LNCaP clone FGC (cell line): ENCODE data around the gene INPP5D.
"Not testable (repeated sequence)": the region's sequence is repeated elsewhere in the genome, so short reads cannot be mapped to it uniquely, and the experiment has no call there.

Experiments used
- DNase-seq: peaks from one replicate; pipeline ENCODE4 v3.0.0-alpha.2; 2011; ENCODE audit warnings: low read depth
- H3K4me3 ChIP-seq: 2 replicates; pipeline ENCODE4 v1.5.1; 2011; ENCODE audit warnings: mild to moderate bottlenecking, low read depth, low read length, control low read depth
- CTCF ChIP-seq: IDR thresholded peaks from 2 replicates; pipeline ENCODE4 v1.5.1; 2012; ENCODE audit warnings: mild to moderate bottlenecking; ENCODE audit not compliant: control insufficient read depth, insufficient read depth; ENCODE audit errors: extremely low read depth

INPP5D gene

DNA sequence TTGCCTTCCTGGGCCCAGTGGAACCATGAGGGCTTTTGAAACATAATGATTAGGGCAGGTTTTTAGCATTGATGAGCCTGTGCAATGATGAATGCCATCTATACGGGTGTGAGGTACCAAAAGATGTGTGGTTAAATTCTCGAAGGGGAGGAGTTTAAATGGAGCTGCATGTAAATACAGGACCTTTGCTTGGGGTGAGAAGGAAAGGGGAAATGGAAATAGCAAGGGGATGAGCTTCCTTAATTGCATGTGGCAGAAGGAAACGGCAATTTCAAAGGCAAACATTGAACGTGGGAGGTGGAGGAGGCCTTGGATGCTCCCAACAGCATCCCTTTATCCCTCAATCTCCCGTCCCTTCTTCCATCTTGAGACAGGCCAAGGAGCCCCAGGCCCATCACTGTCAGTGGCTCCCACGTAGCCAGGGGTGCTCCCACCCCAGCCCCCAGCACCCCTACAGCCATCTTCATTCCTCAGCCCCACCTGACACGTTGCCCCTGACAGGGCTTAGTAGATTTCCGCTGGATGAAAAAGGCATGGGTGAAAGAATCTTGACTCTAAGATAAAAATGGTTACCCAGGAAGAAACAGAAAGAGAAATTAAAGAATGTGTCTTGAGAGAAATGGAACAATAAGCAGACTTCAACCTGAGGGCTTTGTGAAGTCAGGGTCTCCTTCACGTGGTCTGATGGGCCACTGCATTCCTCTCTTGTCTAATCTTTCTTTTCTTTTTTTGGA, 32.5 kb downstream of the INPP5D start:
- no peak overlapping the region for H3K4me3 ChIP-seq
- TF ChIP-seq CTCF = no peak

GRCh38 chr2:233093166-233093448, 33.0 kb downstream of the INPP5D start:
- no peak for DNase-seq
- no peak overlapping the region for H3K4me3 ChIP-seq
- TF ChIP-seq CTCF = no peak

More for the DNA sequence above, 32.5 kb downstream of the INPP5D start:
- no peak for DNase-seq

DNA sequence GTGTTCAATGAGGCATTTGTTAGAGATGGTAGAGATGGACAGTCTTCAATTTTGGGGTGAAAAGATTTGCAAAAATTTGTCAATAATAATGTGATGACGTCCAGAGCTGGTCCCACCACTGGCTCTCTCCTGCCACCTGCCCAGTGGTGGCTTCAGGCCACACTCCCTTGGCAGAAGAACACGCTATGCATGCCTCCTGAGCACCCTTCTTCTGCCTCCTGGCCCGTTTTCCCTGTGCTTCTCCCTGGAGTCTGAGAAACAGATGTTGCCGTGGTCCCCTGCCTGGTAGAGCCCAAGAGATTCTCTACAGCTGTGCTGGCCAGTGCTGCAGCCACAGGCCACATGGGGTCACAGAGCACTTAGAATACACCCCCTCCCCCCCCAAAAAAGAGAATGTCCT, 33.6 kb downstream of the INPP5D start:
- no peak for TF ChIP-seq CTCF
- no peak overlapping the region for H3K4me3 ChIP-seq
- DNase-seq = no peak

DNA sequence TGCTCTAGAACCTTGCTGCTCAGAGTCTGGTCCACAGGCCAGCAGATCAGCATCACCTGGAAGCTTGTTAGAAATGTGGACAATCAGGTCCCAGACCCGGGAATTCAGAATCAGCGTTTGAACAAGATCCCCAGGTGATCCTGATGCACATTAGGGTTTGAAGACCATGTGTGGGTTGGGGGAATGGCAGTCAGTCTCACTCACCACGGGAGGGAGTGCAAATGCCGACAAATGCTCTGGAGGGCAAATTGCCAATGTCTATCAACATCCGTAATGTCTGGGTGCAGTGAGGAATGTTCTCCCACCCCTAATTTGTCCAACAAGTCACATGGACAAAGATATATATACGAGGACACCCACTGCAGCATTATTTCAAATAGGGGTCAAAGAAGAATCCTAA, 34.5 kb downstream of the INPP5D start:
- TF ChIP-seq CTCF = no peak
- no peak overlapping the region for H3K4me3 ChIP-seq

DNA sequence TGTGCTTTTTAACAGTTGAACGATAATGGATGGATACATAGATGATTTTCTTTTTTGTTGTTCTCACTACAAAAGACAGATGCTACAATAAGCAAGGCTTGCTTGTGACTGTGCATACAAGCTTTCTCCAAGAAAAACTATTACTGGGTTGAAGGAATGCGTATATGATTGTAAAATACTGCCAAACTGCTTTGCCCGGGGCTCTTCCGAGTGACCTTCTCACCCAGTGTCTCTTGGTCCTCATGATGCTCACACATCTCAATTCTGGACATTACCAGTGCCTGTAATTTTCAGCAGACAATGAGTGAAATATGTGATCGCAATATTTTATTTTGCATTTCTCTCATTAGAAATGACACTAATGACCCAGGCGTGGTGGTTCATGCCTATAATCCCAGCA, 35.9 kb downstream of the INPP5D start:
- DNase-seq = no peak
- H3K4me3 ChIP-seq = no peak overlapping the region
- no peak for TF ChIP-seq CTCF

More for the DNA sequence above, 34.5 kb downstream of the INPP5D start:
- no peak for DNase-seq

- TF ChIP-seq CTCF = peak; percentile 19; the same call in 1 of the 2 replicates
- H3K4me3 ChIP-seq = no peak overlapping the region
- no peak for DNase-seq
These were observed 38.5 kb downstream of the INPP5D start for GRCh38 chr2:233098618-233099017.

GRCh38 chr2:233099820-233100191, 39.7 kb downstream of the INPP5D start:
- DNase-seq, H3K4me3 ChIP-seq: not testable (repeated sequence)
